HG03095 (cell line): ENCODE data around the gene NRROS.

Experiments used
- ATAC-seq: cut with Tn5 transposase; IDR thresholded peaks from one replicate; pipeline ENCODE4 v1.9.1; 2021; ENCODE audit warnings: moderate library complexity; ENCODE audit not compliant: unreplicated experiment

NRROS gene

DNA sequence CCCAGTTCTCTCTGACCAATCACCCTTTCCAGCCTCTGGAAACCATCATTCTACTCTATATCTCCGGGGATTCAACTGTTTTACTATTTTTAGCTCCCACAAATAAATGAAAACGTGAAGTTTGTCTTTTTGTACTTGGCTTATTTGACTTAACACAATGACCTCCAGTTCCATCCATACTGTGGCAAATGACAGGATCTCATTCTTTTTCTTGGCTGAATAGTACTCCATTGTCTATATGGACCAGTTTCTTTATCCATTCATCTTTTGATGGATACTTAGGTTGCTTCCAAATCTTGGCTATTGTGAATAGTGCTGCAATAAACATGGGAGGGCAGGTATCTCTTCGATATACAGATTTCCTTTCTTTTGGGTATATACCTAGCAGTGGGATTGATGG is 34.1 kb downstream of the NRROS start:
- ATAC-seq: no peak

- no peak for ATAC-seq
Measured at GRCh38 chr3:196677353-196677752, 37.9 kb downstream of the NRROS start.

DNA sequence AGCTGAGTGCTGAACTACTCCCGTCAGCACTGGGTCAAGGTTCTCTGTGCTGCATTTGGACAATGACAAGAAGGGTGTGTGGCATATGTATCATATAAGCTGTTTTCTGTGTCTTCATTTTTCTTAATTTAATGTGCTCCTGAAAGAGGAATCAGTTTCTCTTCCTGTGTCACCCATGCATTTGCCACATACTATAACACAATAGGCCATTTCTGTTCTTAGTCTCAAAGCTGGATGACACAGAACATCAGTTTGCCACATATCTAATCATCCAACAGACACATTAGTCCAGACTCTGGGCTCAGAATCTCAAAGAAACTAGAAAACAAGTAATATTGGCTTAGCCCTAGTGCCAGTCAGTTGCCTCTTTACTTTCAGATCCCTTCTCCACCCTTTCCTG is 38.4 kb downstream of the NRROS start:
- ATAC-seq: no peak

DNA sequence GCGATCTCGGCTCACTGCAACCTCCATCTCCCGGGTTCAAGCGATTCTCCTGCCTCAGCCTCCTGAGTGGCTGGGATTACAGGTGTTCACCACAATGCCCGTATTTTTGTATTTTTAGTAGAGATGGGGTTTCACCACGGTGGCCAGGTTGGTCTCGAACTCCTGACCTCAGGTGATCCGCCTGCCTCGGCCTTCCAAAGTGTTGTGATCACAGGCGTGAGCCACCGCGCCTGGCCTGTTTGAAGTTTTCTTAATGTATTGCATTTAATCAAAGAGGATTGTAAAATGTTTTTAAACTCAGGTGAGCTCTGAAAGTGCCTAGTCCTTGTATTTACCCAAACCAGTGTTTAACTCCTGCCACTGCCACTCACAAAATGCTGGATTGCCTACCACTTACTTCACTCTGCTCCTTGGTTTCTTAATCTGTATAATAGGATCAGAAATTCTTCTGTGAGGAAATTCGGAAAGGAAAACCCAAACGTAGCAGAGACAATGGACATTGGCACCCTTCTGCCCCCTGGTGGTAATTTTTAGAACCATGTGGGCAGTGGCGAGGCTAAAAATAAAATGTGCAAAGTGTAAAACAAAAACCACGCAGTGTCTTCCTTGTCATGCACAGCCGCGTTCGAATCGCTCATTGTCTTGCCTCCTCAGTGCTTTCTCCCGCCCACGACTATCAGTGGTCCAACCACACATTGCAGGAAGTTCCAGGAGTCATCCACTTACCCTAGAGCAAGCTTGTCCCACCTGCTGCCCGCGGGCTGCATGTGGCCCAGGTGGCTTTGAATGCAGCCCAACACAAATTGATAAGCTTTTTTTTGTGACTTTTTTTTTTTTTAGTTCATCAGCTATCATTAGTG is 45.3 kb downstream of the NRROS start:
- ATAC-seq: peak; percentile 82

GRCh38 chr3:196686436-196686835 is 46.9 kb downstream of the NRROS start:
- ATAC-seq: no peak

- no peak for ATAC-seq
Measured at GRCh38 chr3:196688349-196688748, 48.9 kb downstream of the NRROS start.

GRCh38 chr3:196689941-196690660 is 50.6 kb downstream of the NRROS start:
- no peak for ATAC-seq

- ATAC-seq: no peak
Measured at GRCh38 chr3:196691386-196691785, 51.9 kb downstream of the NRROS start.

DNA sequence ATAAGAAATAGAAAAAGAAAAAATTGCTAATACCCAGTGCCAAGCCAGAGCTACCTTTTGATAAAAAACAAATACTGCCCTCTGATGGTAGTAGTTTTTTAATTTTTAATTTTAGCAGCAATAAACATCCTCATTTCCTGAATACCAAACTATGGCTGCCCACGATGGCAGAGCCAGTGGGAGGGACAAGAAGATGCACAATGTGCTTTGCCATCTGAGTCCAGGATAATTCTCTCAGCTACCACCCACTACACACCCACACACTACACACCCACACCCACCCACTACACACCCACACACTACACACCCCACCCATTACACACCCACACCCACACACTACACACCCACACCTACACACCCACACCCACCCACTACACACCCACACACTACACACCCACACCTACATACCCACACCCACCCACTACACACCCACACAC is 54.7 kb downstream of the NRROS start:
- ATAC-seq: no peak

DNA sequence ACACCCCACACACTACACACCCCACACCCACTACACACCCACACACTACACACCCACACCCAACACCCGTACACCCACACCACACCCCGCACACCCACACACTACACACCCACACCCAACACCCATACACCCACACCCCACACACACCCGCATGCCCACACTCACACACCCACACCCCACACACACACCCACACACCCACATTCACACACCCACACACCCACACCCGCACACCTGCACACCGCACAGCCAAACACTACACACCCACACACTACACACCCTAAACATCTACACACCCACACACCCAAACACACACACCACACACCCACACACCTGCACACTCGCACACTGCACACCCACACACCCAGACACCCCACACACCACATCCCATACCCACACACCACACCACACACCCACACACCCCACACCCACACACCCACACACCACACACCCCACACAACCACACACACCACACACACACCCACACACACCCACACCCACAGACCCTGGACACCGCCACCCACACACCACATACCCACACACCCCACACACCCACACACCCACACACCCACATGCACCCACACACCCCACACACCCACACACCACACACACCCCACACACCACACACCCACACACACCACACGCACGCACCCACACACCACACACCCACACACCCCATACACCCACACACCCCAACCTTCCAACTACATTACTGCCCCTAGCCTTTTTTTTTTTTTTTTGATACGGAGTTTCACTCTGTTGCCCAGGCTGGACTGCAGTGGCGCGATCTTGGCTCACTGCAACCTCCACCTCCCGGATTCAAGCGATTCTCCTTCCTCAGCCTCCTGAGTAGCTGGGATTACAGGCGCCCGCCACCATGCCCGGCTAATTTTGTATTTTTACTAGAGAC is 55.7 kb downstream of the NRROS start:
- ATAC-seq: no peak

GRCh38 chr3:196695849-196696226 is 56.3 kb downstream of the NRROS start:
- ATAC-seq: no peak

- no peak for ATAC-seq
Measured at GRCh38 chr3:196697270-196697669, 57.8 kb downstream of the NRROS start.

GRCh38 chr3:196699749-196700148 is 60.3 kb downstream of the NRROS start:
- no peak for ATAC-seq

DNA sequence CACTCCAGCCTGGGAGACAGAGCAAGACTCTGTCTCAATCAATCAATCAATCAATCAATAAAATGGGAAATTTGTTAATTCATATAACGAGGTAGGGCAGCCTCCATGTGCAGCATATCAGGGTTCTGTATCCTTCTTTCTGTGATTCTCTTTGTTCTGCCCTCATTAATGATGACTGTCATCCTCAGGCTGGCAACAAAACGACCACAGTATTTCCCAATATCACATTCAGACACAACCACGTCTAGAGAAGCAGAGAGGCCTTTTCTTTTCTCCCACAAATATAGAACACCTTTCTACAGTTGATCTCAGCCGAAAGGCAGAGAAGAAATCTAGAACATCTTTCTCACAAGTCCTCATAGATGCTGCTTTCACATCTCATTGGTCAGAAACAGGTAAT is 61.3 kb downstream of the NRROS start:
- ATAC-seq: no peak

GRCh38 chr3:196706327-196706726 is 66.8 kb downstream of the NRROS start:
- ATAC-seq: no peak

- ATAC-seq: no peak
Measured at GRCh38 chr3:196706731-196707130, 67.2 kb downstream of the NRROS start.

DNA sequence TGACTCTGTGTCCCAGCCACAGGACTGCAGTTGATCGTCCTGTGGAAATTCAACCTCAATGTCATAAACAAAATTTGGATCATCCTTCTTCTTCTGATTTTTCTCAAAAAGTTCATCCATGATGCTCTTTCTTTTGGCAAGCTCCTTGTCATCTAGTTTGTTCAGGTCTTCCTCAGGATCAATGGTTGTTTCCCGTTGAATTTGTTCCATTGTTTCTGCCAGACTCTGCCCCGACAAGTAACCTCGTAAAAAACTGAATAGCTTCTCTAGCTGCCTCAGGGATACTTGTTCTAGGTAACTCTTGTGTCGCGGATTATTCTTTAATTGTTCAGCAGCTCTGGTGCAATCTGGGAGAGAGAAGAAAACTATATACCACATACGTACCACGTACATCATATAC is 68.1 kb downstream of the NRROS start:
- no peak for ATAC-seq

GRCh38 chr3:196708467-196708866 is 69.0 kb downstream of the NRROS start:
- no peak for ATAC-seq
